Measurements from ENCODE around the gene BICDL2. TPM values are rescaled to one million over a fixed set of nuclear protein-coding genes. Genes with fewer than 3 reads are reported as not detected.

BICDL2 gene
- total and polyA plus RNA-seq, 12 donors, result 0.14 to 0.31 (median 0.22) TPM; not detected in 8

DNA sequence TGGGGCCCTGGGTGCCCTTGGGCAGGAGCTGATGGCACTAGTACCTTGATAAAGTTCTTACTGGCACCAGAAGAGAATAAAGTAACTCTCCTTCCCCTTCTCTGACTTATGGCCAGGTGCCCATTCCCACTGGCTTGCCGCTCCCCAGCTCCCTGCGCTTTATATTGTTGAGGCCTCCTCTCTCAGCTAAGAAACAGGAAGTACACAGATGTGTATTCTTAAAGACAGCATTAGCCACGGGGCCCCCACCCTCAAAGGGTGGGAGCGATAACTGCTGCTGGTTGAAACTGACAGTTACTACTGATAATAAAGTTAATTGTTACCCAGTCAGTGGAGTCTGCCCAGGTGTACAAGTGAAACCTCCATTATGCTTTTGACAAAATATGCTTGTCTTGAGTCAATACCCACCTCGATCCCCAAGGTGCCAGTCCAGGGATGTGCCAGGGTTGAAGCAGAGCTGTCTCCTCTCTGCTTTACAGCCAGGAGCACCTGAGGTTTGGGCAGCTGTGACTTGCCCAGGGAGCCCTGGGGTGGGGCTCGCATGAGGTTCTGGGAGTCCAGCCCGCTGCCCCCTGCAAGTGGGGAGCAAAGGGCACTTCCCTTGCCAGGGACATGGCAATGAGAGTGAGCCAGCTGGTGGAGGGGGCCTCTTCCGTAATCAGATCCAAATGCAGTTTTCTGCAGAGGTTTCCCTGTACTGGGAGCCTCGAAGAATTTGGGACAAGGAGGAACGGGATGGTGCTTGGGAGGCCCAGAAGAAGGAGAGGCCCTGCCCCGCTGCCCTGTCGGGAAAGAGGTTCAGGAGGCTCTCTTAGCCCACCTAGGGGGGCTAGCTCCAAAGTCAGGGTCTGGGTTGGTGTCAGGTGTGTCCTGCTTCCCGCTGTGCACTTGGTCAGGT lies 29.4 kb downstream of the BICDL2 start:
- WGBS, 4 donors, result 51 to 71% (median 57%) methylated on average over 9 to 13 of the region's 13 CpGs
- Histone ChIP-seq H3K27me3 (peaks cover 12% of the 10 kb centered on the region), H3K27ac (no peak overlapping the region), H3K36me3 (replicated peaks in 1 of 2) (no peaks in the 10 kb centered on the region), H3K4me3 (no peak overlapping the region), H3K9me3 (replicated peaks in 1 of 3) (no peaks in the 10 kb centered on the region), H3K4me1 (replicated peaks in 1 of 2) (peaks cover 0 to 4% of the 10 kb centered on the region in 2 donors)
- intact Hi-C loops (cut with DNase I), result no loop called here
- TF ChIP-seq POLR2A (IDR thresholded peaks at IDR 0.05), result no peak
- TF ChIP-seq, protein P1, sequence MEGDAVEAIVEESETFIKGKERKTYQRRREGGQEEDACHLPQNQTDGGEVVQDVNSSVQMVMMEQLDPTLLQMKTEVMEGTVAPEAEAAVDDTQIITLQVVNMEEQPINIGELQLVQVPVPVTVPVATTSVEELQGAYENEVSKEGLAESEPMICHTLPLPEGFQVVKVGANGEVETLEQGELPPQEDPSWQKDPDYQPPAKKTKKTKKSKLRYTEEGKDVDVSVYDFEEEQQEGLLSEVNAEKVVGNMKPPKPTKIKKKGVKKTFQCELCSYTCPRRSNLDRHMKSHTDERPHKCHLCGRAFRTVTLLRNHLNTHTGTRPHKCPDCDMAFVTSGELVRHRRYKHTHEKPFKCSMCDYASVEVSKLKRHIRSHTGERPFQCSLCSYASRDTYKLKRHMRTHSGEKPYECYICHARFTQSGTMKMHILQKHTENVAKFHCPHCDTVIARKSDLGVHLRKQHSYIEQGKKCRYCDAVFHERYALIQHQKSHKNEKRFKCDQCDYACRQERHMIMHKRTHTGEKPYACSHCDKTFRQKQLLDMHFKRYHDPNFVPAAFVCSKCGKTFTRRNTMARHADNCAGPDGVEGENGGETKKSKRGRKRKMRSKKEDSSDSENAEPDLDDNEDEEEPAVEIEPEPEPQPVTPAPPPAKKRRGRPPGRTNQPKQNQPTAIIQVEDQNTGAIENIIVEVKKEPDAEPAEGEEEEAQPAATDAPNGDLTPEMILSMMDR (IDR thresholded peaks at IDR 0.05), result no peak
- no peak for DNase-seq

DNA sequence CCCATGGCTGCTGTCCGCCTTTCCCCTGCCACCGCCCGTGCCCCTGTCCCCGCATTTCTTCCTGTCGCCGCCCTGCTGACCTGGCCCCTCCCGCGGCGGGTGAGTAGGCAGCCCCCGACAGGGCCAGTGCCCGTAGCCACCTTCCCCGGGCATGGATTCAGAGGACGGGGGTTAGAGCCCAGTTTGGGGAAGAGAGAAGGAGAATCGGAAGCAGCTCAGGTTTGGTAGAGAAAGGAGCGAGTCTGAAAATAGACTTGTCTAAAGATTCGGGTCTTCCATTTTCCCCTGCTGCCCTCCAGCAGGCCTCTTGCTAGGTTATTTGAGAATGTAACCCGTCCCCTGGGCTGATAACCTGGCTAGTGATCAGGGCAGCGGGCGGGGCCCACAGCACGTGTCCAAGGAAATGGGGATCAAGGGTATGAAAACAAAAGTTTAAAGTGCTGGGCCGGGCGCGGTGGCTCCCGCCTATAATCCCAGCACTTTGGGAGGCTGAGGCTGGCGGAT lies 31.9 kb downstream of the BICDL2 start:
- intact Hi-C loops (cut with DNase I), result no loop called here
- 9 to 15% (median 10%) methylated on average over 18 to 25 of the region's 25 CpGs for WGBS, 4 donors
- peaks cover 12% of the 10 kb centered on the region for H3K27me3 ChIP-seq

DNA sequence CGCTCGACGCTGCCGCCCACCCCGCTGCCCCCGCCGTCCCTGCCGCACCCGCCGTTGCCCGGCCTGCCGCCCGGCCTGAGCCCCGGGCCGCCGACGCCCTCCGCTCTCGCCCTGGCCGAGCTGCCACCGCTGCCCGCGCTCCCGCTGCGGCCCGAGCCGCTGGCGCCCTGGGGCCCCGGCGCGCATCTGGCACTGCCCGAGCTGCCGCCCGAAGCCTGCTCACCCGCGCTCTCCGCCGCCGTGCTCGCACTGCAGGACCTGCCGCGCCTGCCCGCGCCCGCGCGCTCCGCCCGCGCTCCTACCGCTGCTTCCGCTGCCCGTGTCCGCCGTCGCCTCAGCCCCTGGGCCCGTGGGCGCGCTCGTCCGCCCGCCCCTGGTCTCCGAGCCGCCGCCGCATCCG lies 32.4 kb downstream of the BICDL2 start:
- Histone ChIP-seq H3K36me3 (replicated peaks in 1 of 2) (no peaks in the 10 kb centered on the region), H3K9me3 (replicated peaks in 1 of 3) (no peaks in the 10 kb centered on the region), H3K27me3 (peaks cover 7% of the 10 kb centered on the region), H3K4me1 (replicated peaks in 1 of 2) (peaks cover 0 to 4% of the 10 kb centered on the region in 2 donors), H3K27ac (peak overlapping the region in 1 of 5 donors; percentile 71), H3K4me3 (peak overlapping the region in 1 of 4 donors; percentile 16)
- 0 to 1% methylated on average over 36 to 58 of the region's 67 CpGs; no CpG with 5 or more reads in 2 of the 4 donors for WGBS, 4 donors
- intact Hi-C loops (cut with DNase I), result no loop called here
- TF ChIP-seq, protein P1 (IDR thresholded peaks at IDR 0.05), result no peak
- no peak for TF ChIP-seq POLR2A (IDR thresholded peaks at IDR 0.05)
- DNase-seq, result peak in 1 of 7 donors; percentile 26

More for the DNA sequence above, 31.9 kb downstream of the BICDL2 start:
- H3K4me1 ChIP-seq (replicated peaks in 1 of 2), result peaks cover 0 to 4% of the 10 kb centered on the region in 2 donors
- H3K9me3 ChIP-seq (replicated peaks in 1 of 3), result no peaks in the 10 kb centered on the region
- peak overlapping the region in 1 of 4 donors; percentile 45 for H3K4me3 ChIP-seq
- no peak for TF ChIP-seq POLR2A (IDR thresholded peaks at IDR 0.05)
- TF ChIP-seq, protein P1 (IDR thresholded peaks at IDR 0.05), result no peak
- no peak overlapping the region for H3K27ac ChIP-seq
- no peak for DNase-seq
- H3K36me3 ChIP-seq (replicated peaks in 1 of 2), result no peaks in the 10 kb centered on the region

DNA sequence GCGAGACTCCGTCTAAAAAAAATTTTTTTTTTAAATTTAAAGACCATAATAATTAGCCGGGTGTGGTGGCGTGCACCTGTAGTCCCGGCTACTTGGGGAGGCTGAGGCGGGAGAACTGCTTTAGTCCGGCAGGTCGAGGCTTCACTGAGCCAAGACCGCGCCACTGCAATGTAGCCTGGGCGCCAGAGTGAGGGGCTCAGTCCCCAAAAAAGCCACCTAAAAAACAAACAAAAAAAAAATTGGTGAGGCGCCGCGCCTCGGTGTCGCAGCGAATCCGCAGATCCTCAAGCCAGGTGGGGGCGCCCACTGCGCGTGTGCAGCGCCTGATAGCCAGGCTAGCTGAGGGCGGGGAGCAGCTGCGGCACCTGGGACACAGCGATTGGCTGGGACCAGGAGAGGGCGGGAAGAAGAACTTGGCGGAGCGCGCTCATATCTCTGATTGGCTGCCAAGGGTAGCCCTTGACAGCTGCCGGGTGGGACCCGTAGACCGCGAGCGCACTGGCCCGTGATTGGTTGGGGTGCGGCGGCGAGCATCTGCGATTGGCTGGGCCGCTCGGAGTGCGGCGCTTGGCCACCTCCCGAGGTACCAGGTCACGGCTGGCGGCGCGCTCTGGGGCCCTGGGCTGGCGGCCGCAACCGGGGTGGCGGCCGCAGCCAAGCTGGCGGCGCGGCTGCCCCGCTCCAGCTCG lies 33.0 kb downstream of the BICDL2 start:
- intact Hi-C loops (cut with DNase I), result loop anchor here in 1 of 2 donors (2.0 kb wide), 1 partner anchor 25 kb away; no protein-coding TSS in a partner anchor
- Histone ChIP-seq H3K4me3 (peak overlapping the region in 1 of 4 donors; percentile 16), H3K9me3 (replicated peaks in 1 of 3) (no peaks in the 10 kb centered on the region), H3K36me3 (replicated peaks in 1 of 2) (no peaks in the 10 kb centered on the region), H3K27me3 (peaks cover 6% of the 10 kb centered on the region), H3K27ac (peak overlapping the region in 1 of 5 donors; percentile 71), H3K4me1 (replicated peaks in 1 of 2) (peaks cover 0 to 4% of the 10 kb centered on the region in 2 donors)
- TF ChIP-seq, protein P1 (IDR thresholded peaks at IDR 0.05), result peak in 5 of 6 experiments; percentile 31 to 56 (median 53)
- no peak for TF ChIP-seq POLR2A (IDR thresholded peaks at IDR 0.05)
- WGBS, 4 donors, result 7 to 17% (median 10%) methylated on average over 26 to 58 of the region's 58 CpGs
- peak; percentile 98 to 99 (median 99) for DNase-seq
